RWPE1 (cell line): ENCODE measurements around the gene PRAC2.

ENCODE experiments used
- CTCF ChIA-PET: fragments of 350-600 bp; sonication (Branson Sonifier 250); formaldehyde crosslinking; extraction: SDS; loops from one replicate; lab custom pipeline; 2021; lab: Yijun Ruan, JAX
- POLR2A ChIA-PET: fragments of 400-600 bp; formaldehyde crosslinking; extraction: SDS; loops from one replicate; lab custom pipeline; 2020; ENCODE audit warnings: antibody characterized with exemption; ENCODE audit not compliant: low non-redundant PET; lab: Yijun Ruan, JAX
- DNase-seq: peaks from one replicate; pipeline ENCODE4 v3.0.0; 2012; ENCODE audit warnings: low spot score
- H3K27ac ChIP-seq: fragments of 450-650 bp; 2 replicates; pipeline ENCODE4 v1.5.1; 2017
- CTCF ChIP-seq: fragments of 450-650 bp; conservative IDR thresholded peaks from 2 replicates; pipeline ENCODE4 v1.5.1; 2017; ENCODE audit warnings: low read depth, mild to moderate bottlenecking

PRAC2 gene

GRCh38 chr17:48770954-48771353, 48.0 kb downstream of the PRAC2 start:
- no peak for TF ChIP-seq CTCF
- H3K27ac ChIP-seq = no peak overlapping the region
- POLR2A ChIA-PET = no interaction called here
- DNase-seq = no peak
- CTCF ChIA-PET = interaction anchor here (0.7 kb wide), 1 partner anchor 114 kb away, joined by 3 read pairs; no protein-coding TSS in a partner anchor

GRCh38 chr17:48773245-48773644, 50.3 kb downstream of the PRAC2 start:
- no peak for TF ChIP-seq CTCF
- no peak for DNase-seq
- ChIA-PET CTCF (no interaction called here), POLR2A (no interaction called here)
- H3K27ac ChIP-seq = no peak overlapping the region
